ENCODE measurements around the gene HSD17B13. TPM values are rescaled to one million over a fixed set of nuclear protein-coding genes. Genes with fewer than 3 reads are reported as not detected.
A peak's percentile ranks its signal among the peaks of the same experiment; 100 is the strongest.
"Not testable (repeated sequence)": the region's sequence is repeated elsewhere in the genome, so short reads cannot be mapped to it uniquely, and the experiment has no call there.

HSD17B13 gene
- total RNA-seq, 1 donor from 2014 or later = 0.31 TPM

DNA sequence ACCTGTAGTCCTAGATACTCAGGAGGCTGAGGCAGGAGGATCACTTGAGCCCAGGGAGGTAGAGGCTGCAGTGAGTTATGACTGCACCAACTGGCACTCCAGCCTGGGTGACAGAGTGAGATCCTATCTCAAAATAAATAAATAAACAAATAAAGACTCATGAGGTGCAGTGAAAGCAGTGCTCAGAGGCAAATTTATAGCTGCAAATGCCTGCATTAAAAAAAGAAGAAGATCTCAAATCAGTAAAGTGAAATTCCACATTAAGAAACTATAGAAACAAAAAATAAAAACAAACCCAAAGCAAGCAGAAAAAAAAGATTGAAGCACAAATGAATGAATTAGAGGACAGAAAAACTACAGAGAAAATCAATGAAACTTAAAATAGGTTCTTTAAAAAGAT is 22.5 kb upstream of the HSD17B13 start:
- peak overlapping the region; percentile 8 for H3K27ac Mint-ChIP-seq
- peaks cover 27% of the 10 kb centered on the region for H3K36me3 Mint-ChIP-seq (ENCODE audit: insufficient read depth)
- H3K4me1 Mint-ChIP-seq (ENCODE audit: low read depth) = peaks cover 2% of the 10 kb centered on the region
- H3K9me3 Mint-ChIP-seq (ENCODE audit: low read depth) = peaks cover 16% of the 10 kb centered on the region
- no peak for DNase-seq (ENCODE audit: low spot score, unreplicated experiment)
- no peak overlapping the region for H3K4me3 Mint-ChIP-seq (ENCODE audit: low read depth)
- no peaks in the 10 kb centered on the region for H3K27me3 Mint-ChIP-seq
- no peak for TF ChIP-seq CTCF (IDR thresholded peaks at IDR 0.05; ENCODE audit: unreplicated experiment)

GRCh38 chr4:87342872-87343271 is 20.2 kb upstream of the HSD17B13 start:
- Mint-ChIP-seq H3K27me3 (no peaks in the 10 kb centered on the region), H3K9me3 (ENCODE audit: low read depth) (peaks cover 16% of the 10 kb centered on the region), H3K27ac (no peak overlapping the region), H3K4me3 (ENCODE audit: low read depth) (no peak overlapping the region), H3K36me3 (ENCODE audit: insufficient read depth) (peaks cover 35% of the 10 kb centered on the region), H3K4me1 (ENCODE audit: low read depth) (peaks cover 2% of the 10 kb centered on the region)
- no peak for TF ChIP-seq CTCF (IDR thresholded peaks at IDR 0.05; ENCODE audit: unreplicated experiment)
- DNase-seq (ENCODE audit: low spot score, unreplicated experiment) = no peak

GRCh38 chr4:87341954-87342635 is 19.4 kb upstream of the HSD17B13 start:
- H3K4me3 Mint-ChIP-seq (ENCODE audit: low read depth); H3K4me1 Mint-ChIP-seq (ENCODE audit: low read depth); H3K27me3 Mint-ChIP-seq; H3K27ac Mint-ChIP-seq; DNase-seq (ENCODE audit: low spot score, unreplicated experiment): not testable (repeated sequence)
- H3K36me3 Mint-ChIP-seq (ENCODE audit: insufficient read depth) = peaks cover 36% of the 10 kb centered on the region
- H3K9me3 Mint-ChIP-seq (ENCODE audit: low read depth) = peaks cover 16% of the 10 kb centered on the region

DNA sequence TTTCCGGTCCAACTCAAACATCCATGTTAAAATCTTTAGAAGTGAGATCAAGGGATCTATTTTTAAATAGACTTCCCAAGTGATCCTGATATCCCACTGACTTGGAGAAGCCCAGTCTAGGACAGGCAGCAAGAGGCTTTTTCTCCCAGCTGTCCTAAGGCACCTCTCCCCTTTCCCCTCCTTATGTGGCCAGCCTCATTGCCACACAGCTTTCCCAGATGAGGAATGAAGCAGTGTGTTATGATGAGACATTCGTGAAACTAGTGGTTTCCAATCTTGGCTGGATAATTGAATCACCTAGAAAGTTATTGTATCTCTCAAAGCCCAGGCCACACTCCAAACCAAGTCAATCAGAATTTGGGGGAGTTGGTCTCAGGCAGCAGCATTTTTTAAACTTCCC is 16.8 kb upstream of the HSD17B13 start:
- H3K4me3 Mint-ChIP-seq (ENCODE audit: low read depth) = no peak overlapping the region
- H3K9me3 Mint-ChIP-seq (ENCODE audit: low read depth) = peaks cover 4% of the 10 kb centered on the region
- DNase-seq (ENCODE audit: low spot score, unreplicated experiment) = no peak
- H3K27ac Mint-ChIP-seq = no peak overlapping the region
- H3K4me1 Mint-ChIP-seq (ENCODE audit: low read depth) = peaks cover 2% of the 10 kb centered on the region
- no peaks in the 10 kb centered on the region for H3K27me3 Mint-ChIP-seq
- H3K36me3 Mint-ChIP-seq (ENCODE audit: insufficient read depth) = peaks cover 29% of the 10 kb centered on the region
- TF ChIP-seq CTCF (IDR thresholded peaks at IDR 0.05; ENCODE audit: unreplicated experiment) = no peak

DNA sequence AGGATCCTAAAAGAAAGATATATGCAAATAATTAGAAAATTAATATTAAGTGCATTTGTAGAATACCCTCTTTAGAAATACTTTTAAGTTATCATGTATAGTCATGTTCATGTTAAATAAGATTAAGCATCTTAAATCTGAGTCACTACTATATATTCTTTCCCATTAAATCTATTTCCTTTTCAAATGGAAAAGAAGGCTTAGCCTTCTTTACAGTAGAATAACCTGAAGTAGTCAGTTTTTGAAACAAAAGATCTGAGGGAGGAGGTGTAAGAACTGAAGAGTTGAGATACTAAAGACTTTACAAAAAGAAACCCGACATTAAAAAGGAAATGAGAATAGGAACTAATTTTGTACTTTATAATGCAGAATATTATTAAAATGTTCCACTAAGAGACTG is 14.7 kb upstream of the HSD17B13 start:
- H3K27me3 Mint-ChIP-seq = no peaks in the 10 kb centered on the region
- H3K27ac Mint-ChIP-seq = no peak overlapping the region
- H3K9me3 Mint-ChIP-seq (ENCODE audit: low read depth) = peaks cover 16% of the 10 kb centered on the region
- no peak for DNase-seq (ENCODE audit: low spot score, unreplicated experiment)
- no peak for TF ChIP-seq CTCF (IDR thresholded peaks at IDR 0.05; ENCODE audit: unreplicated experiment)
- peaks cover 37% of the 10 kb centered on the region for H3K36me3 Mint-ChIP-seq (ENCODE audit: insufficient read depth)
- no peaks in the 10 kb centered on the region for H3K4me1 Mint-ChIP-seq (ENCODE audit: low read depth)
- H3K4me3 Mint-ChIP-seq (ENCODE audit: low read depth) = no peak overlapping the region

DNA sequence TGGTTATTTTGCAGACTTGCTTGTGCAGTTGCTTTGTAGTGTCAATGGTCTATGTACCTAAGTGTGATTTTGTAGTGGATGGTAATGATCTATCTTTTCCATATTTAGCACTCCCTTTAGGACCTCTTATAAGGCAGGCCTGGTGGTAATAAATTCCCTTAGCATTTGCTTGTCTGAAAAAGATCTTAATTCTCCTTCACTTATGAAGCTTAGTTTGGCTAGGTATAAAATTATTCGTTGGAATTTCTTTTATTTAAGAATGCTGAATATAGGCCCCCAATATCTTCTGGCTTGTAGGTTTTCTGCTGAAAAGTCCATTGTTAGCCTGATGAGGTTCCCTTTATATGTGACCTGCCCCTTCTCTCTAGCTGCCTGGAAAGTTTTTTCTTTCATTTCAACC is 10.6 kb upstream of the HSD17B13 start:
- Mint-ChIP-seq H3K36me3 (ENCODE audit: insufficient read depth) (peaks cover 35% of the 10 kb centered on the region), H3K4me3 (ENCODE audit: low read depth) (no peak overlapping the region), H3K27ac (no peak overlapping the region), H3K9me3 (ENCODE audit: low read depth) (peaks cover 35% of the 10 kb centered on the region), H3K4me1 (ENCODE audit: low read depth) (no peaks in the 10 kb centered on the region), H3K27me3 (no peaks in the 10 kb centered on the region)
- DNase-seq (ENCODE audit: low spot score, unreplicated experiment) = no peak
- no peak for TF ChIP-seq CTCF (IDR thresholded peaks at IDR 0.05; ENCODE audit: unreplicated experiment)

Measured in progenitor cell of endocrine pancreas (in vitro differentiated cells).